NCI-H2107 (cell line): ENCODE measurements around the gene USP34.
"Not testable (repeated sequence)": the region's sequence is repeated elsewhere in the genome, so short reads cannot be mapped to it uniquely, and the experiment has no call there.

Experiments used
- DNase-seq: peaks from one replicate; lab custom pipeline; 2025; lab: John Stamatoyannopoulos, UW

Gene USP34

DNA sequence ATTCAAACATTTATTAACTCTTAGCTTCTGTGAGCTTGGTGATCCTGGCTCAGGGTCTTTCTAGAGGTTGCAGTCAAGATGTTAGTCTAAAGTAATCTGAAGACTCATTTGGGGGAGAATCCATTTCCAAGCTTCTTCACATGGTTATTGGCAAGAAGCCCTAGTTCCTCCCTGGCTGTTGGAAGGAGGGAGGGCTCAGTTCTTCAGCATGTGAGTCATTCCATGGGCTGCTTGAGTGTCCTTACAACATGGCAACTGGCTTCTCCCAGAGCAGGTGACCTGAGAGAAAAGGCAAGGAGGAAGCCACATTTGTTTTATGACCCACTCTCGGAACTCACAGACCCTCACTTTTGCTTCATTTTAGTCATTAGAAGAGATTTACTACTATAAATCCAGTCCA, 319.5 kb downstream of the USP34 start:
- no peak for DNase-seq

DNA sequence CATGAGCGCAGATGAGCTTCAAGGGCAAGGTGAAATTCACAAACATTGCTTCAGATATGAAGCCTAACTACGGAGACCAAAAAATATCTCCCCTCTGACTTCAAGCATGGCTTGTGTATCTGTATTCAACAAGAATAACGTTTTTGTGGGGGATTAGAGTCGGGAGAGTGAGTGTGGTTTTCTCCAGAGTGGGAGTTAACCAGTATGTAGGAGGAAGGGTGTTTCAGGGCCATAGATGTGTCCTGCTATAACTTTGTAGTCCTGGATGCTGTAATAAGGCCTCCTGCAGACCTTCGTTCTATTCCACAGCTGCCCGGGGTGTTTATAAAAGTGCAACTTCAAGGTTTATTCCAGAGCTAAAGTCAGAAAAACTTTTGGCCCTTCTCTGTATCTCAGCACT, 321.8 kb downstream of the USP34 start:
- DNase-seq: no peak

DNA sequence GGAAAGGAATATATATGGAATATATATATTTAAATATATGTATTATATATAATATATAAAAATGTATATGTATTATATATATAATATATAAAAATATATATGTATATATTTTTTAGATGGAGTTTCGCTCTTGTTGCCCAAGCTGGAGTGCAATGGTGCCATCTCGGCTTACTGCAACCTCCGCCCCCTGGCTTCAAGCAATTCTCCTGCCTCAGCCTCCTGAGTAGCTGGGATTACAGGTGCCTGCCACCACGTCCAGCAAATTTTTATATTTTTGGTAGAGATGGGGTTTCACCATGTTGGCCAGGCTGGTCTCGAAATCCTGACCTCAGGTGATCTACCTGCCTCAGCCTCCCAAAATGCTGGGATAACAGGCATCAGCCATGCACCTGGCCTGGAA, 322.8 kb downstream of the USP34 start:
- not testable (repeated sequence) for DNase-seq

DNA sequence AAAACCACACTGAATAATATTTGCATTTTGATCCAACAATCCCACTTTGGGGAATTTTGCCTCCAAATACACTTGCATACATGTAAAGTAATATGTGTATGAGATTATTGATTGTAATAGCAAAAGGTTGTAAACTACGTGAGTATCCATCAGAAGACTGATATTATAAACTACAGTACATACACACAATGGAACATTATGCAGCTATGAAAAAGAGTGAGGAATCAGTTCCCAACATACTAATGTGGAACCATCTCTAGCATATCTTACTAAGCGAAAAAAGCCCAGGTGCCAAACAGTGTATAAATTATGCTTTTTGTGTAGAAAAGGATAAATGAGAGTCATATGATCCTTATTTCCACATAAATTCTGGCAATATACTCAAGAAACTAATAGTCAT, 324.9 kb downstream of the USP34 start:
- no peak for DNase-seq

DNA sequence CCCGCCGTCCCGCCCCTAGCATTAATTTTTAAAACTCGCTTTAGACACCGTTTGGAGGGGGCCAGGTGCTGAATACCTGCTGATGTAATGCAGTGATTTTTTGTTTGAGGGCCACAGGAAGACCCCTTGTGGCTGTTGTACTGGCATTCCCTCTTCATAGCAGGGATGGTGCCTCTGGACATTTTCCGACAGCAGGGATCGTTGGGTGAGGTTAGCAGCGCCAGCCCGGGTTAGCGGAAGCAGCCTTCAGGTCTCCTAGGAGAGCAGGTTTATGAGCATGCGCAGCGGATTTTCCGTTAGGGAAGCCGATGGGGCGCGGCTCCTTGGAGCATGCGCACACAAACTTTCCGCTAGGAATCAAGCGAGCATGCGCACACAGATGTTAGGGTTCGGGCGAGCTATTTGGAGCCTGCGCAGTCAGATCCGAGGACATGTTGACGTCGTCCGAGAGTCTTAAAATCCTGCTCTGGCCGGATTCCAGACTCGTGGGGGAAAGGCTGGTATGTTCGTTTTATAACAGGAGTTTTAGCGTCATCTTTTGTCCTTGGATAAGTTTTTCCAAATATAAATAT, 326.1 kb downstream of the USP34 start:
- peak; percentile 95 for DNase-seq

DNA sequence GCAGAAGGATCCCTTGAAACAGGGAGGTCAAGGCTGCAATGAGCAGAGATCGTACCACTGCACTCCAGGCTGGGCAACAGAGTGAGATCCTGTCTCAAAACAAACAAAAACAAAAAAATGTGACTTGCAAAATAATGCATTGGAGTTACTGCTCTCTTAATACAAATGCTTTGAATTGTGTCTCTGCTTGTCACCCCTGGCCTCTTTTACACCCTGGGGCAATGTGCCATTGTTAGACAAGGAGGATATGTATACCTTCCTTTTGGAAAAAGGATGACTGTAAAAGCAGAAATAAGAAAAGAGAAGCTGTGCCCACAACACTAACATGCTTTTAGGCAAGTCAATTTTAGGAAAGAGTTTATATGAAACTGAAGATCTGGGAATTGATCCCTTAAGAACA, 329.7 kb downstream of the USP34 start:
- DNase-seq: no peak

DNA sequence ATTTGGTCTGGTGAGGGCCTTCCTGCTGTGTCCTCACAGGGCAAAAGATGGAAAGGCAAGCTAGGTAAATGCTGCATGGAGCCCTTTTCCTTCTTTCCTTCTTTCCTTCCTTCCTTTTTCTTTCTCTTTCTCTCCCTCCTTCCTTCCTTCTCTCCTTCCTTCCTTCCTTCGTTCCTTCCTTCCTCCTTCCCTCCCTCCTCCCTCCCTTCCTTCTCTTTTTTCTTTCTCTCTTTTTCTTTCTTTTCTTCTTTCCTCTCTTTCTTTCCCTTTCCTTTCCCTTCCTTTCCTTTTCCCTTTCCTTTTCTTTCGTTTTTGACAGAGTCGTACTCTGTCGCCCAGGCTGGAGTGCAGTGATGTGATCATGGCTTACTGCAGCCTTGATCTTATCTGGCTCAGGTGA, 332.0 kb downstream of the USP34 start:
- no peak for DNase-seq
